B cell (primary cell): Measurements from ENCODE around the gene ADAMTS8. TPM values are rescaled to one million over a fixed set of nuclear protein-coding genes. Genes with fewer than 3 reads are reported as not detected.

ENCODE experiments used
- ATAC-seq: fragments of 200-7000 bp; cut with Tn5 transposase; one replicate; pipeline ENCODE4 v1.10.0; 2021; ENCODE audit warnings: low read depth, mild to moderate bottlenecking, moderate number of reproducible peaks, moderate library complexity
- CTCF ChIA-PET: fragments of 350-600 bp; sonication (Branson Sonifier 250); formaldehyde crosslinking; loops from one replicate; lab custom pipeline; 2021; ENCODE audit warnings: antibody characterized with exemption, inconsistent platforms; lab: Charles Lee
- POLR2A ChIA-PET: fragments of 350-600 bp; sonication (Branson Sonifier 250); formaldehyde crosslinking; loops from one replicate; lab custom pipeline; 2021; ENCODE audit warnings: antibody characterized with exemption; lab: Charles Lee
- DNase-seq: peaks from one replicate; pipeline ENCODE4 v3.0.0; 2013
- H2AFZ ChIP-seq: 2 replicates; pipeline ENCODE4 v1.6.1; 2012; ENCODE audit warnings: mild to moderate bottlenecking, low read depth, low read length; ENCODE audit not compliant: insufficient read depth, poor library complexity, severe bottlenecking
- H3K27ac ChIP-seq, 2 donors: 1 replicate in 1 of 2; 2 replicates in 1 of 2; pipeline ENCODE4 v1.5.1; 2012 to 2013; ENCODE audit warnings: low read length in 2 of 2, mild to moderate bottlenecking in 2 of 2, moderate library complexity in 1 of 2
- H3K27me3 ChIP-seq, 4 experiments: fragments of 200-600 bp in 1 of 4; sonication (generic) in 1 of 4; replicated peaks in 1 of 4; 1 replicate in 2 of 4; 2 replicates in 2 of 4; pipeline versions ENCODE4 v1.6.1 to v1.7.0; 2013 to 2016; ENCODE audit warnings: low read length in 3 of 4, mild to moderate bottlenecking in 2 of 4, mixed read lengths in 1 of 4, moderate library complexity in 1 of 4; ENCODE audit not compliant: insufficient read depth in 4 of 4, control insufficient read depth in 3 of 4; ENCODE audit errors: control extremely low read depth in 1 of 4
- H3K36me3 ChIP-seq, 2 experiments: replicated peaks in 1 of 2; 1 replicate in 1 of 2; 2 replicates in 1 of 2; pipeline versions ENCODE4 v1.6.1 to v1.7.1; 2013; ENCODE audit warnings: low read length in 1 of 2; ENCODE audit not compliant: insufficient read depth in 2 of 2, control insufficient read depth in 1 of 2; ENCODE audit errors: control extremely low read depth in 1 of 2, extremely low read depth in 1 of 2
- H3K4me1 ChIP-seq, 2 donors: fragments of 200-600 bp in 1 of 2; sonication (generic) in 1 of 2; 1 replicate in 1 of 2; 2 replicates in 1 of 2; pipeline versions ENCODE4 v1.5.1 to v1.6.1; 2013 to 2017; ENCODE audit warnings: low read length in 2 of 2; ENCODE audit not compliant: control insufficient read depth in 2 of 2, insufficient read depth in 2 of 2
- H3K4me2 ChIP-seq: replicated peaks from 2 replicates; pipeline ENCODE3; 2012; ENCODE audit warnings: mild to moderate bottlenecking, low read depth, low read length; ENCODE audit not compliant: poor library complexity, severe bottlenecking
- H3K4me3 ChIP-seq, 5 experiments: fragments of 200-600 bp in 1 of 5; sonication (generic) in 1 of 5; 1 replicate in 3 of 5; 2 replicates in 2 of 5; pipeline versions ENCODE4 v1.5.1 to v1.7.0; 2011 to 2016; ENCODE audit warnings: low read length in 4 of 5, mild to moderate bottlenecking in 4 of 5, low read depth in 2 of 5, control low read depth in 1 of 5, moderate library complexity in 1 of 5; ENCODE audit not compliant: insufficient read depth in 1 of 5; ENCODE audit errors: control extremely low read depth in 1 of 5, extremely low read depth in 1 of 5
- H3K79me2 ChIP-seq: fragments of 200-600 bp; sonication (generic); one replicate; pipeline ENCODE4 v1.6.0; 2016; ENCODE audit warnings: low read length; ENCODE audit not compliant: control insufficient read depth, insufficient read depth
- H3K9ac ChIP-seq: fragments of 200-600 bp; sonication (generic); 2 replicates; pipeline ENCODE4 v1.6.1; 2017; ENCODE audit warnings: mild to moderate bottlenecking, low read length, moderate library complexity
- H3K9me3 ChIP-seq, 3 donors: one replicate each; pipeline versions ENCODE4 v1.6.1 to v1.7.1; 2013; ENCODE audit warnings: low read length in 2 of 3; ENCODE audit not compliant: control insufficient read depth in 2 of 3, insufficient read depth in 1 of 3; ENCODE audit errors: control extremely low read depth in 1 of 3
- H4K20me1 ChIP-seq: 2 replicates; pipeline ENCODE4 v1.6.0; 2012; ENCODE audit warnings: mild to moderate bottlenecking, low read length; ENCODE audit not compliant: insufficient read depth, control insufficient read depth, poor library complexity, severe bottlenecking
- H3K27ac Mint-ChIP-seq: one replicate; pipeline ENCODE4 v1.8.0; 2021; ENCODE audit warnings: mixed read lengths
- H3K27me3 Mint-ChIP-seq: one replicate; pipeline ENCODE4 v1.8.0; 2021; ENCODE audit warnings: mixed read lengths
- H3K4me1 Mint-ChIP-seq: one replicate; pipeline ENCODE4 v1.8.0; 2021; ENCODE audit warnings: mixed read lengths
- H3K4me3 Mint-ChIP-seq: one replicate; pipeline ENCODE4 v1.8.0; 2021; ENCODE audit warnings: mixed read lengths
- H3K9me3 Mint-ChIP-seq: one replicate; pipeline ENCODE4 v1.8.0; 2022; ENCODE audit warnings: mixed read lengths; ENCODE audit not compliant: insufficient read depth
- CTCF ChIP-seq: fragments of 200-600 bp; IDR thresholded peaks from one replicate; pipeline ENCODE4 v1.8.0; 2022; ENCODE audit warnings: antibody characterized with exemption, mild to moderate bottlenecking
- EZH2 ChIP-seq: IDR thresholded peaks from 2 replicates; pipeline ENCODE4 v1.6.1; 2012; ENCODE audit warnings: borderline replicate concordance, low read depth, mild to moderate bottlenecking, moderate library complexity, low read length; ENCODE audit not compliant: insufficient read depth, poor library complexity, severe bottlenecking
- WGBS: methylation state at CpG from one replicate; pipeline ENCODE4 v1.1.5; 2013; ENCODE audit warnings: missing lambda C conversion rate; ENCODE audit not compliant: insufficient coverage; 5-methylcytosine and 5-hydroxymethylcytosine counted together
- intact Hi-C: fragments of 100-400 bp; cut with micrococcal nuclease; formaldehyde crosslinking; loops from one replicate; pipeline ENCODE4 v1.10.0; 2022
- polyA plus RNA-seq: library from polyadenylated mRNA; depleted of rRNA; stranded (reverse); fragments of >200 nt; gene quantifications from 2 replicates; pipeline ENCODE4 v1.2.3, GENCODE V29; 2012
- total RNA-seq, 2 donors: library from RNA; stranded (reverse); fragments of 120-200 nt in 1 of 2; gene quantifications; 1 replicate in 1 of 2; 2 replicates in 1 of 2; pipeline versions ENCODE4 v1.2.3 to v1.2.4, GENCODE V29; 2013 to 2022

The ADAMTS8 gene
- total and polyA plus RNA-seq, 2 donors (not counting 1 experiment from before 2014, with no cell fraction given), result not detected

GRCh38 chr11:130458410-130458729 lies 30.0 kb upstream of the ADAMTS8 start:
- intact Hi-C loops, result no loop called here
- Histone ChIP-seq H3K79me2 (no peaks in the 10 kb centered on the region), H3K27me3 (no peaks in the 10 kb centered on the region), H2AFZ (no peak overlapping the region), H3K4me2 (no peak overlapping the region), H3K36me3 (no peaks in the 10 kb centered on the region), H3K4me3 (no peak overlapping the region), H3K4me1 (no peaks in the 10 kb centered on the region), H3K9me3 (no peaks in the 10 kb centered on the region), H4K20me1 (no peaks in the 10 kb centered on the region), H3K9ac (no peak overlapping the region), H3K27ac (no peak overlapping the region)
- Mint-ChIP-seq H3K9me3 (no peaks in the 10 kb centered on the region), H3K27ac (no peak overlapping the region), H3K27me3 (peaks cover 10% of the 10 kb centered on the region), H3K4me1 (no peaks in the 10 kb centered on the region), H3K4me3 (no peak overlapping the region)
- WGBS, result 57% methylated on average over 1 of the region's 4 CpGs
- CTCF ChIA-PET, result no interaction called here
- no peak for ATAC-seq
- TF ChIP-seq CTCF (no peak), EZH2 (no peak)
- POLR2A ChIA-PET, result no interaction called here
- DNase-seq, result no peak

- H3K27ac Mint-ChIP-seq, result no peak overlapping the region
- intact Hi-C loops, result no loop called here
- TF ChIP-seq EZH2 (no peak), CTCF (no peak)
- Histone ChIP-seq H3K4me3 (no peak overlapping the region), H3K4me2 (no peak overlapping the region), H3K4me1 (no peaks in the 10 kb centered on the region), H4K20me1 (no peaks in the 10 kb centered on the region), H3K27ac (no peak overlapping the region), H3K9me3 (no peaks in the 10 kb centered on the region), H3K27me3 (no peaks in the 10 kb centered on the region), H3K9ac (no peak overlapping the region), H3K79me2 (no peaks in the 10 kb centered on the region), H3K36me3 (no peaks in the 10 kb centered on the region), H2AFZ (no peak overlapping the region)
- ChIA-PET POLR2A (no interaction called here), CTCF (interaction anchor here (0.7 kb wide), 1 partner anchor 32 kb away, joined by 5 read pairs; no protein-coding TSS in a partner anchor)
- DNase-seq (no peak), ATAC-seq (no peak)
- H3K27me3 Mint-ChIP-seq, result peaks cover 10% of the 10 kb centered on the region
- 93% methylated on average over 15 of the region's 20 CpGs for WGBS
- H3K9me3 Mint-ChIP-seq, result no peaks in the 10 kb centered on the region
- no peak overlapping the region for H3K4me3 Mint-ChIP-seq
- H3K4me1 Mint-ChIP-seq, result no peaks in the 10 kb centered on the region
Measured at GRCh38 chr11:130457623-130458409, 29.4 kb upstream of the ADAMTS8 start.
